Glomerular endothelial cell (primary cell): ENCODE results near the gene TPO. TPM values are rescaled to one million over a fixed set of nuclear protein-coding genes. Genes with fewer than 3 reads are reported as not detected.
"Not testable (repeated sequence)": the region's sequence is repeated elsewhere in the genome, so short reads cannot be mapped to it uniquely, and the experiment has no call there.

ENCODE experiments used
- DNase-seq: peaks from one replicate; pipeline ENCODE4 v3.0.0-alpha.2; 2011; ENCODE audit warnings: low read depth, low spot score; ENCODE audit errors: extremely low read depth
- total RNA-seq: library from RNA; depleted of rRNA; stranded (reverse); fragments of >200 nt; gene quantifications from 2 replicates; pipeline ENCODE4 v1.2.3, GENCODE V29; 2015

The TPO gene
- total RNA-seq, 1 donor from 2014 or later = not detected

DNA sequence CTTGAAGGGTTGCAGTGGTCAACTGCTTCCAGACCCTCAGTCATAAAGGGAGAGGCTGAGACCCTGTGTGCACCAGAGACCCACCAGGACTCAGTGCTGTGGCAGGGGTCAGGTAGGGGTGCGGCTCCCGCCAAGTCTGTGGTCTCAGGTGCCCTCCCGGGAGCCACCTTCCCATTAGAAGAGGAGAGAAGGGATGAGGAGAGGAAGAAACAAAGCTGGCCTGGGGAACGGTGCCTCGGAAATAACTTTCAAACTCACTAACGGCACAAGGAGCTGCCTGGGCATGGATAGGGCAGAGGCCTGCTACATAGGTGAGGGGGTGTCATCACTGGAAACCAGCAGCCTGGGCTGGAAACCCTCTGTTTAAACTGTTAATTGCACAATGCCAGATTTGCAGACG lies 84.9 kb downstream of the TPO start:
- DNase-seq = no peak

DNA sequence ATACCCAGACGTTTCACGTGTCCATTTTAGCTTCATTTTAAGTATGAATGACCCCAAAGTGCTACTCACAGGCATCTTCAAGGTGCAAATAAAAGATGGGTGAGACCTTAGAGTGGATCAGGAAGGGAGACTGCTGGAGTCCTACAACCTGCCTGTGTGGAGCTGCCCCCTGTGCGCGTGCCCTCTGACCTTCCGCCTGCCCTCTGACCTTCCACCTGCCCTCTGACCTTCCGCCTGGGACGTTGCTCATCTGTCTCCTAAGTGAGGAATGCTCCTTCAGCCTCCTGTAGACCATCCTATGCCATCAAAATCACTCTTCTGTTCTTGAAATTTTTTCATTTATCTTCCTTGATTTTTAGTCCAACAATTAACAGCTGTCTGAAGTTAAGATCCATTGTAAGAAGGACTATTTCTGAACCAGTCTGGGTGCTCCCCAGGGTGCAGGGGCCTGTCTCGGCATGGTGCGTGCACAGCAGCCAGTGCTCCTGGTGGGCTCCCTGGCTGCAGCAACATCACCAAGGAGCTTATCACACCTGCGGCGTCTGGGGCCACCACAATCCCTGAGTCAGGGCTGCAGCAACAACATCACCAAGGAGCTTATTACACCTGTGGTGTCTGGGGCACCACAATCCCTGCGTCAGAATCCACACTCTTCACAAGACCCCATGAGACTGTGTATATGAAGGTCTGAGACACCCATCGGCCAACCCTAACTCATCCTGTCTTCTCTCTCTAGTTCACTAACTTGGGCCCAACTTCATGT lies 86.0 kb downstream of the TPO start:
- no peak for DNase-seq

DNA sequence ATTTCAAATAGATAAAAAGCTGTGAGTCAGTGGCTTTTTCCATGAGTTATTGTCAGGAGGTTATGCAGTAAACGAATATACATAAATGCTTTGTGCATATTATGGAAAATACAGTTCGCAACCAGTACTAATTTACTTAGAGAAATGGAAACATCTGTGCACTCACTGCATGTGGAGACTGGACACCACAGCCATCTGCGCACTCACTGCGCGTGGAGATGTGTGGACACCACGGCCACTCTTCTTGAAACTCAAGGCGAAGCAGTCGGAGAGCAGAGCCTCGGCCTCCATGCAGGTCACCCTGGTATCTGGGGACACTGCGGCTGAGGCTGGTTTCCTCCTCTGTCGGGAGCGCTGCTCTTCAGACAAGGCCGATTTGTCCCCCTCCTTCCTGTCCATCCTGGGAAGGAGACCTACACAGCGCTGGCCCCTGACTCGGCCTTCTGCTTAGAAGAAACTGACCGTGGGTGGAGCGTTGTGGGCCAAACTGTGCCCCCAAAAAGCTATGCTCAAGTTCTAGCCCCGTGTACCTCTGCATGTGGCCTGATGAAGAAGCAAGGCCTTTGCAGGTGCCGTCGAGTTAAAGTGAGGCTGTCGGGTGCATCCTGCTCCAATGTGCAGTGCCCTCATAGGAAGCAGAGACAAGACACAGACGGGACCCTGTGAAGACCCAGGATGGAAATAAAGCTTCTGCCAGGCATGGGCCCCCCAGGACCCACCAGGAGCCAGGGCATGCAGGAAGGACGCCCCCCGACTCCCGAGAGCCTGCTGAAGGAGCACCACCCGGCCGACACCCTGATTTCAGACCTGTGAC lies 88.0 kb downstream of the TPO start:
- no peak for DNase-seq

DNA sequence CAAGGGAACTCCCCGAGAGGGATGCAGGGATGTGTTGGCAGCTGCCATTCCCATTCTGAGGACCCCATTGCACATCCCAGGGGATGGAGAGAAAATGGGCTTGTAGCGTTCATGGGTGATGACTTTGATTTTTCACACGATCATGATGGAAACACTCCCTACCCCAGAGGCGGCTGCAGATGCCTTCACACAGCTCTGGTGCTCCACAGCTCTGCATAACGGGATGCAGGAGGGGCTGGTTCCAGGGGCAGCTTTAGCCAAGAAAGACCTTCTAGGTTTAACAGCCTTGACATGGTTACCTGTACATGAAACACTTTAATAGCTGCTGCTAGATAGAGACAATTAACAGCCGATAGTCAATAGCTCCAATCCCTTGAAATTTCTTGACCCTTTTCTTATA lies 88.7 kb downstream of the TPO start:
- DNase-seq = no peak

DNA sequence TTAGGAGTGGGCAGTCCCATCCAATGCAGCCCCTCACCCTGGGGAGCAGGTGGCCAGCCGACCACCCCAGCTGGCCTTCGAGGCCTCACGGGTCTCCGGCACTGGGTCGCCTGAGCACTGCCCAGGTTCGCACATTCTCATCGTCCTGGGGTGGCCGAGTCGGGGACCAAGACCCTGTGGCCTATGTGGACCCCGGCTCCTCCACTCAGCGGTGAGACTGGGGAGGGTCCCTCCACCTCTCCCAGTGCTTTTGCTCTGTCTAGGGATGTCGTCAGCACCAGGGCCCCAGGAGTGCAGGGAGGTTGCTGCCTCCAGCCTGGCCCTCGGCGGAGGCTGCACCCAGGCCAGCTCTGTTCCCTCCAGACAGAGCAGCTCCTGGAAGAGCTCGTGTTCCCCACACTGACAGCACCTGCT lies 89.6 kb downstream of the TPO start:
- DNase-seq = no peak

DNA sequence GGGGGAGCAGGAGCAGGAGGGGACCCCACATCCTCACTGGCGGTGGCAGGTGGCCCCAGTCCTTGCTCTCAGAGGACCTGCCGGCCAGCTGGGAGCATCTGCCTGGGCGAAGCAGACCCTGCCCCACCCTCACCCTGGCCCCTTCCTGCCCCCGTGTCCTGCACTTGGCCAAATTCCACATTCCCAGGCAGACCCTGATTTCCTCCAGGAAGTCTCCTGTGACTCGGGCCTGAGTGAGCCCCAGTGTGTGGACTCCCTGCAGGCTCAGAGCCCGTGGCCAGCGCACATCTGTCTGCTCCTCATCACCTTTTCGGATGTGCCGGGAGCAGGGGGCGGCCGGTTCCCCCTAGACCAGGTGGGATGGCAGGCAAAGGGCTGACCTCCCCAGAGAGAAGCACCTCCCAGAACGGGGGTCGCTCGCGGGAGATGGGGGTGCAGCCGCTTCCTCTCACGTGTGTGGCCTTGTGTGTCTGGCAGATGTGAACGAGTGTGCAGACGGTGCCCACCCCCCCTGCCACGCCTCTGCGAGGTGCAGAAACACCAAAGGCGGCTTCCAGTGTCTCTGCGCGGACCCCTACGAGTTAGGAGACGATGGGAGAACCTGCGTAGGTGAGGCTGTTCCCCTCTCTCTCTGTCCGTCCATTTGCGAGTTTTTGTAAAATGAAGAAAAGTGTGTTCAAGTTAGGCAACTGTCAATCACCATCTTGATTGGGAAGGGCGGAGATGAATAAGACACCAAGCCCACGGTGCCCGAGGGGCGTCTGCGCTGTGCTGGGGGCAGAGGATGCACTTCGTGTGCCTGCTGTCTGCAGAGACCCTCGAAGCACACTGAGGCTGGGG lies 90.4 kb downstream of the TPO start:
- DNase-seq = no peak

DNA sequence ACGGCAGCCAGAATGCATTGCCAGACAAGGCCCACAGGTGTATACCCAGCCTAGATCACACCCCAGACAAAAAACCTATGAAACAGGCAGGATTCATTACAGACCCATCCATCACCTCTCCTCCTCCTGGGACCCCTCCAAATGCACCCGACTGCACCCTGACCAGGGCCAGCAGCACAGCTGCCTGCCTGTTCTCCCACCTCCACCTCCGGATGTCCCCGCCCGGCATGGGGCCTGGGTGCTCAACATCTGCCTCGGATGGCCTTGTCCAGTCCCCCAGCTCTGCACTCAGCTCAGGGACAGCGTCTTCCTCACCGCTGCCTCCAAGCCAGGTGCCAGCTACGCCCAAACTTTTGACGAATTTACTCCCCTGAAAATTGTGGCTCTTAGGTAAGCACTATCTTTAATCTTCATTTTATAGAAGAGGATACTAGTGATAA lies 91.1 kb downstream of the TPO start:
- DNase-seq = no peak

DNA sequence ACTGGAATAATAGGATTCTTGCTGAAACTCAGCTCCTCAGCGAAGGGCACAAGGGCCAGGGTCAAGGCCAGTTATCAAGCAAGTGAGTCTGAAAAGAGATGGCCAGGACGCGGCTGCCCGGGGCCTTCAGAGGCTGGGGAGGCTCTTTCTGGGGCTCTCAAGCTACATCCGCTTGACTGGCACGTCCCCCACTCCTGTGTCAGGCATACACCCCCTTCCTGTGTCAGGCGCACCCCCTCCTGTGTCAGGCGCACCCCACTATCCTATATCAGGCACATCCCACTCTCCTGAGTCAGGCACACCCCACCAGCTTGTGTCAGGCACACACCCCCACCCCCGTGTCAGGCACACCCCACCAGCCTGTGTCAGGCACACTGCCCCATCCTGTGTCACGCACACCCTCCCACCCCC lies 91.8 kb downstream of the TPO start:
- no peak for DNase-seq

DNA sequence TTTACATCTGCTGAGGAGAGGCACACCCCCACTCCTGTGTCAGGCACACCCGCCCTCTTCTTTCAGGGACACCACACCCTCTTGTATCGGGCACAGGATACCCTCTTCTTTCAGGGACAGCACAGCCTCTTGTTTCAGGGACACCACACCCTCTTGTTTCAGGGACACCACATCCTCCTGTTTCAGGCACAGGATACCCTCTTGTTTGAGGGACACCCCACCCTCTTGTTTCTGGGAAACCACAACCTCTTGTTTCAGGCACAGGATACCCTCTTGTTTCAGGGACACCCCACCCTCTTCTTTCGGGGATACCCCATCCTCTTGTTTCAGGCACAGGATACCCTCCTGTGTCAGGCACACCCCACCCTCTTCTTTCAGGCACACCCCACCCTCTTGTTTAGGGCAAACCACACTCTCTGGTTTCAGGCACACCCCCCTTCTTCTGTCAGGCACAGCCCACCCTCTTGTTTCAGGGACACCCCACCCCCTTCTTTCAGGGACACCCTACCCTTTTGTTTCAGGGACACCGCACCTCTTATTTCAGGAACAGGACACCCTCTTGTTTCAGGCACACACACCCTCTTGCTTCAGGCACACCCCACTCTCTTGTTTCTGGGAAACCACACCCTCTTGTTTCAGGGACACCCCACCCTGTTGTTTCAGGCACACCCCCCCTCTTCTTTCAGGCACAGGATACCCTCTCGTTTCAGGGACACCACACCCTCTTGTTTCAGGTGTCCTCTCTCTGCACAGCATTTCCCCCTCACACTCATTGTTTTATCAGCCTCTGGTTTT lies 96.2 kb downstream of the TPO start:
- no peak for DNase-seq

DNA sequence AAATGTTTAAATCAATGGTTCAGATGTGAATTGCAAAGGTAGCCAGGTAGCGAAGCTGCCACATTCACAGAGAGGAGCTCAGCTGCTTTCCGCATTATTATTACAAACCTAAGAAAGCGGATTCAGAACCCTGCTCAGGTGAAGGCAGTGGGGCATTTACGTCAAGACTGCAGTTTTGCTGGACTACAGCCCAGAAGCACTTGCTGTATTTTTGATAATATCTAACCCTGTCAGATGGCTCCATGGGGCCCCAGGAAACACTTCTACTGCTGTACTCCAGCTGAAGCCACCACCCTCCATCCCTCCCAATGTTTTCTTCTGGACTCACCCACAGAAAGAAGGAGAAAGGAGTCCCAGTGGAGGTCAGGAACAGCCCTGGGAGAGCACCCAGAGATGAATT lies 96.9 kb downstream of the TPO start:
- DNase-seq = no peak

DNA sequence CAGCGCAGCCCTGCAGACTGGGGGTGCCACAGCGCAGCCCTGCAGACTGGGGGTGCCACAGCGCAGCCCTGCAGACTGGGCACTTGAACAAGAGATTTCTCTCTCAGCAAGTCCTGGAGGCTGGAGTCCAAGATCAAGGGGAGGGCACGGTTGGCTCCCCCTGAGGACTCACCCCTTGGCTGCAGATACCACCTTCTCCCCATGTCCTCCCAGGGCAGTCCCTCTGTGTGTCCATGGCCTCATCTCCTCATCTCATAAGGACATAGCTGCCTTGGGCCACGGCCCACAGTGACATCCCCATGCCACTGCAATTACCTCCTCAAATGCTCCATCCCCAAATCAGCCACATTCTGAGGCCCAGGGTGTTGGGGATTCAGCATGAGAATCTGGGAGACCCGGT lies 98.2 kb downstream of the TPO start:
- DNase-seq = no peak

DNA sequence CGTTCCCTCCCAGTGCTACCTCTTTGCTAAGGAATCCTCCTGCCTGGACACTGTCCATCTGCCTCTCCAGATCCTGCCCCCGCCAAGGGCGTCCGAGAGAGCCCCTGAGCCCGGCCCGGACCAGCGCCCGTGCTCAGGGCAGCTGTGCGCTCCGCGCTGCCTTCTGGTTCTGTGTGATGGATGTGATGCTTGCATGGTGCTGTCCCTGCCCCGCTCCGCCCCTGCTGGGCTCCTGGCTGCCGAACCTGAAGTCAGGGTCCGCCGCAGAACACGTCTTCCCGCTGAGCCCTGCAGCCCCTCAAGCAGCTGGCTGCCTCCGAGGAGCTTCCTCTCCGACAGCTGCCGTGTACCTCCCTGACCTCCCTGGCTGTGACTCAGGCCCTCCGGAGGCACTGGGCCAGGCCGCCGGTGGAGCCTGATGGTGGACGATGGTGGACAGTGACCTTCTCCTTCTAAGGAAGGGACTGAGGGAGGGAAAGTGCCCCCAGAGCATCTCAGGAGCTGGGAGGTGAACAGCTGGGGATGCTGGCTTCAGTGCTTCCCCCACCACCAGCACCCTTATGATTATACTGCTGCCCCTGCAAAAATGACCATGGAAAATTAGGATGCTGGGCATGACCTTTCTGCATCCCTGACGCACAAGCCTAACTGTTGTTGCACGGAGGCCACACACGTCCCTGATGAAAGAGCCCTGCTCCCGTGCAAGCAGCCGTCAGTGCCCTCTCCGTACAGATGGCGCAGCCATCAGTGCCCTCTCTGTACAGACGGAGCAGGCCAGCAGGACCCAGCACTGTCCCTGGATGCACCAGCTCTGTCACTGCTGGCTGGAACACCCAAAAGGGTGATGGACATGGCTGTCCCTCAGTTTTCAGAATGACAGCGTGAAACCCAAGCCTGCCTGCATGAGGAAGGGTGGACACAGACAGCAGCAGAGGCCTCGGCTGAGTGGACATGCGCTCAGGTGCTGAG lies 99.3 kb downstream of the TPO start:
- no peak for DNase-seq

DNA sequence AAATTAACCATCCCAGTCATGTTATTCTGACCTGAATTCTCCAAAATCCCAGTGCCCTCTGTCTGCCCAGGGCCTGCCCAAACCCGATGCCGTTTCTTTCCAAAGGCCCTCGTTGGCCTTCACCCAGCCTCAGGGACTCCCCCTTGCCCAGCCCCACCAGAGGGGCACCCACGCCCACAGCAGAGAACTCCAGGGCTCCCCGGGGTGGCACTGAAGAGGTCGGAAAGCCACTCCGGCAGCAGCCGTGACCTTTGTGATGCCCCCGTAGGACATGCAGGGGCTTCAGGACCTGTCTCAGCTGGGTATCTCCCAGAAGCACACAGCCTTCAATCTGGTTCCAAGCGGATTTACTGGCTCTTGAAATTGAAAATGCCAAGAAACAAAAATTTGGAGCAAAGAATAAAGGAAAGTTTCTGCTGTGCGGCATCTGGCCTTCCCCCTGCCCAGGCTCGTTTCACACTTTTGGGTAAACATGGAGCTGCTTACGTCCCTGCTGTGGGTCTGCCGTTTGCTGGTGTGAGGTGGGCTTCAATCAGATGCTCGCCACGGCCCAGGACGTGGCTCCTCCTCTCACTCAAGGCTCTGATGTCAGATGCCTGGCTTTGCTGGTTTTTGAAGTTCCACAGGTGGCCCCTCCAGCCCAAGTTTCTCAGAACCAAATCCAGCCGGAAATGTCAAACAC lies 101.3 kb downstream of the TPO start:
- DNase-seq = no peak

DNA sequence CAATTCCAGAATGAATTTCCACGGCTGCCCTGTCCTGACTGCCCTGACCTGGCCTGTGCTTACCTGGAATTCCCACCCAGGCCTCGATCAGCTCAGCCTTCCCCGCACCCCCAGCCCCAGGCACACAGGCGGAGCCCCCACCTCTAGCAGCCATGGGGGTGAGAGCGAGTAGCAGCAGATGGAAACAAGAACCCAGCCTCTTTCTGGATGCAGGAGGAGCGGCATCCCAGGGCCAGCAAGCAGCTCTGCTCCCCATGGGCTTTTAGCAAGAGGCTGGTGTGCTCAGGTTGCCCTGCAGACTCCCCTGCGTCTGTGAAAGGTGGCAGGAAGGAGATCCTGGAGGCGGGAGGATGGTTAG lies 101.8 kb downstream of the TPO start:
- DNase-seq = no peak

DNA sequence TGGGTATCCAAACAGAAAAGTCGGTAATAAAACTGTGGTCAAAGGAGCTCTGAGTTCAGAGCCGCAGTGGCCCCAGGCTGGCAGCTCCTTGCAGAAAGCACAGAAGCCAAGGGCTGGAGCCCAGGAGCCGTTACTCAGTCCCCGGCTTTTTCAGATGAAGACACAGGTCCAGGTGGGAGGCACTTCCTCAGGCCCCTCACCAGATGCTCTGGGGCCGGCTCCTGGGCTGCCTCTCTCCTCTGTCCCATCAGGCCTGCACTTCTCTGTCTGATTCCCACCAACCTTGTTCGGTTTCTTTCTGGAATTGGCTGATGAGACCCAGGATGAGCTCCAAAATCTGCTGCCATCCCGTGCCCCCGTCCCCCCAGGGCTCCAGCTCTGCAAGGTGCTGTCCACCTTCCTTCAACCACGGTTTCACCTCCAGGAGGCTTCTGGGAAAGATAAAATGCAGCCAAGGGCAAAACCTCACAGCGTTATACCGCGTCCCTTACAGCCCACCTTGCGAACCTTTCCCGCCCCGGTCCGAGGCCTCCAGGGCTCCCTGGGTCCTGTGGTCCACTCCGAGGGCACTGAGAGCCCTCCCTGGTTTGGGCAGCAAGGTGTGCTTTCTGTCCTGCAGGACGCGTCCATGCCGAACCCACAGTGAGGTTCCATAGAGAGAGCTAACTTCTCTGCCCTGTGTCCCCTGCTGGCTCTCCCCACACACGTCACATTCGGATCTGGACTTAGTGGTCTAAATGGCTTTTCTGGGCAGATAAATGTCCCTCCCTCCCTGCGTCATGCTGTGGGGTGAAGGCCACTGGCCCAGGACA lies 102.9 kb downstream of the TPO start:
- no peak for DNase-seq

DNA sequence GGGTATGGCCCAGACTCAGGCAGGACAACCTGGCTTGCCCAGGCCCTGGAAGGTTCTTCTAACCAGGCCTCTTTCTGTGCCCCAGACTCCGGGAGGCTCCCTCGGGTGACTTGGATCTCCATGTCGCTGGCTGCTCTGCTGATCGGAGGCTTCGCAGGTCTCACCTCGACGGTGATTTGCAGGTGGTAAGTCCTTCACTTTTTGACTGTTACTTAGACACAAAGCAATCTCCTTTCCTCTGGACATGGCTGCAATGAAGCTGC lies 103.5 kb downstream of the TPO start:
- no peak for DNase-seq

DNA sequence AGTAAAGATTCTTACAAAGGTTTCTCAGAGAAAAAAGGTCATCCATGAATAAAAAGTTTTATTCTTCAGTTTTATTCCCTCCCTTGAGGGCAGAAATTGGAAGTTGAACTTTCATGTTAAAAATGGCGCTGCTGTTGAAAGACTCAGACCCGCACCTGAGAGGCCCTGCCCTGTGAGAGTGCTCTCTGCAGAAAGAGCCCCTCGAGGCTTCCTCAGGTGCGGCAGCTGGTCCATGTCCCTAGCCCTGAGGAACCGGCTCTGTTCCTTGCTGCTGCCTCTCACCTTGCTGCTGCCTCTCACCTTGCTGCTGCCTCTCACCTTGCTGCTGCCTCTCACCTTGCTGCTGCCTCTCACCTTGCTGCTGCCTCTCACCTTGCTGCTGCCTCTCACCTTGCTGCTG lies 104.0 kb downstream of the TPO start:
- DNase-seq = not testable (repeated sequence)

DNA sequence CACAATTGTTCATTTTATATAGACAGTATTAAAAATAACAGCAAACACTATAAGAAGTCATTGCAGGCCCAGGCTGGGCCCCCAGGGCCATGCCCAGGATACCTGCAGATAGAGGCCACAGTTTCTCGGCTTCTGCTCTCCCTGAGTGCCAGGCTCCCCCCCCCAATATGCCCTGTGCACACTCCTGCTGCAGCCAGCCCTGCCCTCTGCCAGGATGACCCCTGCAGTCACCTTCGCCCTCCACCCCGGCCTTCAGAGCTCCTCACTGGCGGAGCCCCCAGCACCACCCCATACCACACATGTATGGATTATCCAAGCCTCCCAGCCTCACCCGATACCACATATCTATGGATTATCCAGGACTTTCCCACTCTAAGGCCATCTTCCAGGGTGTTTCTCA lies 104.5 kb downstream of the TPO start:
- DNase-seq = no peak
